D721Med (cell line): ENCODE measurements around the gene AP1S1.

Experiments used
- DNase-seq: peaks from one replicate; pipeline ENCODE4 v3.0.0; 2011; ENCODE audit warnings: low spot score; ENCODE audit not compliant: insufficient read length
- FAIRE-seq: peaks from 2 replicates; lab custom pipeline; 2011; peaks lifted over from hg19 to GRCh38; lab: Jason Lieb, UNC
- CTCF ChIP-seq: IDR thresholded peaks from 2 replicates; pipeline ENCODE4 v1.5.1; 2012; ENCODE audit warnings: mild to moderate bottlenecking, control low read depth; ENCODE audit not compliant: insufficient read depth; ENCODE audit errors: missing control alignments

AP1S1 gene

GRCh38 chr7:101207459-101207858 is 53.2 kb downstream of the AP1S1 start:
- TF ChIP-seq CTCF = no peak
- DNase-seq (no peak), FAIRE-seq (no peak)

GRCh38 chr7:101208794-101209193 is 54.5 kb downstream of the AP1S1 start:
- DNase-seq (no peak), FAIRE-seq (no peak)

GRCh38 chr7:101210143-101210542 is 55.9 kb downstream of the AP1S1 start:
- FAIRE-seq (no peak), DNase-seq (no peak)
- no peak for TF ChIP-seq CTCF

More at GRCh38 chr7:101208794-101209193, 54.5 kb downstream of the AP1S1 start:
- TF ChIP-seq CTCF = no peak
